ENCODE results near the gene GAL3ST3. TPM values are rescaled to one million over a fixed set of nuclear protein-coding genes. Genes with fewer than 3 reads are reported as not detected.

The GAL3ST3 gene
- total and polyA plus RNA-seq, 2 of the 8 experiments (the other 6 are each of a cell fraction or from before 2014, with no cell fraction given) = 21.1 to 21.4 TPM

DNA sequence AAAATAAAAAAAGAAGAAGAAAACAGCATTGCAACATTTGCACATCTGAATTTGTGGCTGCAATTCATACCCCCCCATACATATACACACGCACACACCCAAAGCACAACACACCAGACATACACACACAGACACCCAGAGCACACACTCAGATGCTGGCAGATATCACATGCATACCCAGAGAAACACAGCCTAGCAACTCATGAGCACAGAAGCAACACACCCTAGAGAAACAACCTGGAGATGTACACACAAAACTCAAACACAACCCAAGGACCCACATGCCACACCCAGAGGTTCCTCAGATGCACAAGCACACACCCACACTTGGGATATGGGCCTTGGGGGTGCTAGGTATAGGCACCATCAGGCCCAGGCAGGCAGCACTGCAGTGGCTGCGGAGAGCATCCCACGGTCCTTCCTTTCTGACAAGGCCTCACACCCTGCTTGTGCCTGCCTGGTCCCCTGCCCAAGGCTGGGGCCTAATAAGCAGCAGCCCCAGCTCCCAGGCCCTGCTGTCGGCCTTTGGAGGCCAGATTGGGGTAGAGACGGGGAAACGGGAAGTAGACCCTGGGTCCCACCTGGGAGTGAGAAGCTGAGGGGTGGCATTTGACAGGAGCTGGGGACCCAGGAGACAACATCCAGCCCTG, 34.0 kb downstream of the GAL3ST3 start (continued):
- TF ChIP-seq, protein P1, sequence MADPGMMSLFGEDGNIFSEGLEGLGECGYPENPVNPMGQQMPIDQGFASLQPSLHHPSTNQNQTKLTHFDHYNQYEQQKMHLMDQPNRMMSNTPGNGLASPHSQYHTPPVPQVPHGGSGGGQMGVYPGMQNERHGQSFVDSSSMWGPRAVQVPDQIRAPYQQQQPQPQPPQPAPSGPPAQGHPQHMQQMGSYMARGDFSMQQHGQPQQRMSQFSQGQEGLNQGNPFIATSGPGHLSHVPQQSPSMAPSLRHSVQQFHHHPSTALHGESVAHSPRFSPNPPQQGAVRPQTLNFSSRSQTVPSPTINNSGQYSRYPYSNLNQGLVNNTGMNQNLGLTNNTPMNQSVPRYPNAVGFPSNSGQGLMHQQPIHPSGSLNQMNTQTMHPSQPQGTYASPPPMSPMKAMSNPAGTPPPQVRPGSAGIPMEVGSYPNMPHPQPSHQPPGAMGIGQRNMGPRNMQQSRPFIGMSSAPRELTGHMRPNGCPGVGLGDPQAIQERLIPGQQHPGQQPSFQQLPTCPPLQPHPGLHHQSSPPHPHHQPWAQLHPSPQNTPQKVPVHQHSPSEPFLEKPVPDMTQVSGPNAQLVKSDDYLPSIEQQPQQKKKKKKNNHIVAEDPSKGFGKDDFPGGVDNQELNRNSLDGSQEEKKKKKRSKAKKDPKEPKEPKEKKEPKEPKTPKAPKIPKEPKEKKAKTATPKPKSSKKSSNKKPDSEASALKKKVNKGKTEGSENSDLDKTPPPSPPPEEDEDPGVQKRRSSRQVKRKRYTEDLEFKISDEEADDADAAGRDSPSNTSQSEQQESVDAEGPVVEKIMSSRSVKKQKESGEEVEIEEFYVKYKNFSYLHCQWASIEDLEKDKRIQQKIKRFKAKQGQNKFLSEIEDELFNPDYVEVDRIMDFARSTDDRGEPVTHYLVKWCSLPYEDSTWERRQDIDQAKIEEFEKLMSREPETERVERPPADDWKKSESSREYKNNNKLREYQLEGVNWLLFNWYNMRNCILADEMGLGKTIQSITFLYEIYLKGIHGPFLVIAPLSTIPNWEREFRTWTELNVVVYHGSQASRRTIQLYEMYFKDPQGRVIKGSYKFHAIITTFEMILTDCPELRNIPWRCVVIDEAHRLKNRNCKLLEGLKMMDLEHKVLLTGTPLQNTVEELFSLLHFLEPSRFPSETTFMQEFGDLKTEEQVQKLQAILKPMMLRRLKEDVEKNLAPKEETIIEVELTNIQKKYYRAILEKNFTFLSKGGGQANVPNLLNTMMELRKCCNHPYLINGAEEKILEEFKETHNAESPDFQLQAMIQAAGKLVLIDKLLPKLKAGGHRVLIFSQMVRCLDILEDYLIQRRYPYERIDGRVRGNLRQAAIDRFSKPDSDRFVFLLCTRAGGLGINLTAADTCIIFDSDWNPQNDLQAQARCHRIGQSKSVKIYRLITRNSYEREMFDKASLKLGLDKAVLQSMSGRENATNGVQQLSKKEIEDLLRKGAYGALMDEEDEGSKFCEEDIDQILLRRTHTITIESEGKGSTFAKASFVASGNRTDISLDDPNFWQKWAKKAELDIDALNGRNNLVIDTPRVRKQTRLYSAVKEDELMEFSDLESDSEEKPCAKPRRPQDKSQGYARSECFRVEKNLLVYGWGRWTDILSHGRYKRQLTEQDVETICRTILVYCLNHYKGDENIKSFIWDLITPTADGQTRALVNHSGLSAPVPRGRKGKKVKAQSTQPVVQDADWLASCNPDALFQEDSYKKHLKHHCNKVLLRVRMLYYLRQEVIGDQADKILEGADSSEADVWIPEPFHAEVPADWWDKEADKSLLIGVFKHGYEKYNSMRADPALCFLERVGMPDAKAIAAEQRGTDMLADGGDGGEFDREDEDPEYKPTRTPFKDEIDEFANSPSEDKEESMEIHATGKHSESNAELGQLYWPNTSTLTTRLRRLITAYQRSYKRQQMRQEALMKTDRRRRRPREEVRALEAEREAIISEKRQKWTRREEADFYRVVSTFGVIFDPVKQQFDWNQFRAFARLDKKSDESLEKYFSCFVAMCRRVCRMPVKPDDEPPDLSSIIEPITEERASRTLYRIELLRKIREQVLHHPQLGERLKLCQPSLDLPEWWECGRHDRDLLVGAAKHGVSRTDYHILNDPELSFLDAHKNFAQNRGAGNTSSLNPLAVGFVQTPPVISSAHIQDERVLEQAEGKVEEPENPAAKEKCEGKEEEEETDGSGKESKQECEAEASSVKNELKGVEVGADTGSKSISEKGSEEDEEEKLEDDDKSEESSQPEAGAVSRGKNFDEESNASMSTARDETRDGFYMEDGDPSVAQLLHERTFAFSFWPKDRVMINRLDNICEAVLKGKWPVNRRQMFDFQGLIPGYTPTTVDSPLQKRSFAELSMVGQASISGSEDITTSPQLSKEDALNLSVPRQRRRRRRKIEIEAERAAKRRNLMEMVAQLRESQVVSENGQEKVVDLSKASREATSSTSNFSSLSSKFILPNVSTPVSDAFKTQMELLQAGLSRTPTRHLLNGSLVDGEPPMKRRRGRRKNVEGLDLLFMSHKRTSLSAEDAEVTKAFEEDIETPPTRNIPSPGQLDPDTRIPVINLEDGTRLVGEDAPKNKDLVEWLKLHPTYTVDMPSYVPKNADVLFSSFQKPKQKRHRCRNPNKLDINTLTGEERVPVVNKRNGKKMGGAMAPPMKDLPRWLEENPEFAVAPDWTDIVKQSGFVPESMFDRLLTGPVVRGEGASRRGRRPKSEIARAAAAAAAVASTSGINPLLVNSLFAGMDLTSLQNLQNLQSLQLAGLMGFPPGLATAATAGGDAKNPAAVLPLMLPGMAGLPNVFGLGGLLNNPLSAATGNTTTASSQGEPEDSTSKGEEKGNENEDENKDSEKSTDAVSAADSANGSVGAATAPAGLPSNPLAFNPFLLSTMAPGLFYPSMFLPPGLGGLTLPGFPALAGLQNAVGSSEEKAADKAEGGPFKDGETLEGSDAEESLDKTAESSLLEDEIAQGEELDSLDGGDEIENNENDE (IDR thresholded peaks at IDR 0.05; ENCODE audit: insufficient replicate concordance, low read length) = no peak
- TF ChIP-seq CBX5 (IDR thresholded peaks at IDR 0.05; ENCODE audit: low read depth, low read length) (no peak), RNF2 (IDR thresholded peaks at IDR 0.05; ENCODE audit: borderline replicate concordance, low read depth, low read length, missing control alignments, poor library complexity, severe bottlenecking) (no peak), RBBP5 (IDR thresholded peaks at IDR 0.05; ENCODE audit: borderline replicate concordance, low read depth, low read length) (no peak), EP300 (IDR thresholded peaks at IDR 0.05; ENCODE audit: borderline replicate concordance in 1 of 2, low read depth in 2 of 2, low read length in 2 of 2) (no peak), USF2 (IDR thresholded peaks at IDR 0.05; ENCODE audit: low read length) (no peak), JUND (IDR thresholded peaks at IDR 0.05; ENCODE audit: low read length) (no peak), GABPA (IDR thresholded peaks at IDR 0.05; ENCODE audit: borderline replicate concordance, insufficient read depth, low read length) (no peak)

Data from H1 (cell line).